Right lobe of liver (tissue), 6 donors: Measurements from ENCODE around the gene TAPBPL. TPM values are rescaled to one million over a fixed set of nuclear protein-coding genes. Genes with fewer than 3 reads are reported as not detected.
A peak's percentile ranks its signal among the peaks of the same experiment; 100 is the strongest.

Source experiments
- ATAC-seq, 4 donors: fragments of 200-7000 bp; cut with Tn5 transposase; one replicate each; pipeline ENCODE4 v1.9.1; 2020; ENCODE audit warnings: mild to moderate bottlenecking in 4 of 4, moderate library complexity in 4 of 4
- DNase-seq, 3 donors: peaks; one replicate each; pipeline ENCODE4 v3.0.0-alpha.2; 2020
- H3K27ac ChIP-seq, 3 donors: fragments of 200-600 bp; one replicate each; pipeline ENCODE4 v1.8.0; 2022
- H3K27me3 ChIP-seq, 2 donors: fragments of 200-600 bp; one replicate each; pipeline ENCODE4 v1.8.0; 2022
- H3K36me3 ChIP-seq, 4 donors: fragments of 200-600 bp; sonication (generic) in 1 of 4; one replicate each; pipeline versions ENCODE4 v1.5.1 to v1.8.0; 2017 to 2022; ENCODE audit warnings: control low read depth in 1 of 4
- H3K4me1 ChIP-seq, 4 donors: fragments of 200-600 bp; sonication (generic) in 1 of 4; one replicate each; pipeline versions ENCODE4 v1.5.1 to v1.8.0; 2017 to 2022; ENCODE audit warnings: control low read depth in 1 of 4
- H3K4me3 ChIP-seq, 3 donors: fragments of 200-600 bp; one replicate each; pipeline ENCODE4 v1.8.0; 2022
- H3K9me3 ChIP-seq, 4 donors: fragments of 200-600 bp; sonication (generic) in 1 of 4; one replicate each; pipeline versions ENCODE4 v1.5.1 to v1.8.0; 2017 to 2022; ENCODE audit warnings: control low read depth in 1 of 4
- POLR2A ChIP-seq: fragments of 450-650 bp; IDR thresholded peaks from one replicate; pipeline ENCODE4 v1.6.1; 2017; ENCODE audit warnings: antibody characterized with exemption, mild to moderate bottlenecking
- WGBS: methylation state at CpG from one replicate; pipeline ENCODE4 v1.1.6; 2018; ENCODE audit warnings: low coverage, low lambda C conversion rate; ENCODE audit not compliant: insufficient coverage; ENCODE audit errors: missing lambda C conversion rate; 5-methylcytosine and 5-hydroxymethylcytosine counted together
- intact Hi-C, 2 donors: fragments of 100-400 bp; cut with DNase I; formaldehyde crosslinking; loops; one replicate each; pipeline versions ENCODE4 v1.11.2 to v1.14.1; 2022
- total RNA-seq, 6 experiments: library from RNA; depleted of rRNA in 2 of 6; stranded (reverse); fragments of >200 nt in 2 of 6; fragmentation: NEBNext Ultra II Directional in 3 of 6; extraction: Animal tissue kit (Norgen Biotek cat#: 25700) in 3 of 6; gene quantifications; one replicate each; pipeline versions ENCODE4 v1.1.0 to v1.2.4, GENCODE V29; 2016 to 2023
- TF ChIP-seq, protein P1 (sequence below), 4 donors: fragments of 200-600 bp in 3 of 4; fragments of 450-650 bp in 1 of 4; IDR thresholded peaks; one replicate each; pipeline versions ENCODE4 v1.5.1 to v1.8.0; 2016 to 2022; ENCODE audit warnings: antibody characterized with exemption in 4 of 4, mild to moderate bottlenecking in 2 of 4
- donor health status: DM: no; HTN: yes; CAD: no.
- donor health status: DM: no; HTN: no; CAD: no.
- donor health status: DM: no; HTN: no; CAD: no.
- donor health status: DM: no; HTN: yes; CAD: no.
- donor health status: DM: no; HTN: yes; CAD: no.

TAPBPL gene
- total RNA-seq, 6 experiments from 2014 or later, result 13.8 to 29.3 (median 21.4) TPM

DNA sequence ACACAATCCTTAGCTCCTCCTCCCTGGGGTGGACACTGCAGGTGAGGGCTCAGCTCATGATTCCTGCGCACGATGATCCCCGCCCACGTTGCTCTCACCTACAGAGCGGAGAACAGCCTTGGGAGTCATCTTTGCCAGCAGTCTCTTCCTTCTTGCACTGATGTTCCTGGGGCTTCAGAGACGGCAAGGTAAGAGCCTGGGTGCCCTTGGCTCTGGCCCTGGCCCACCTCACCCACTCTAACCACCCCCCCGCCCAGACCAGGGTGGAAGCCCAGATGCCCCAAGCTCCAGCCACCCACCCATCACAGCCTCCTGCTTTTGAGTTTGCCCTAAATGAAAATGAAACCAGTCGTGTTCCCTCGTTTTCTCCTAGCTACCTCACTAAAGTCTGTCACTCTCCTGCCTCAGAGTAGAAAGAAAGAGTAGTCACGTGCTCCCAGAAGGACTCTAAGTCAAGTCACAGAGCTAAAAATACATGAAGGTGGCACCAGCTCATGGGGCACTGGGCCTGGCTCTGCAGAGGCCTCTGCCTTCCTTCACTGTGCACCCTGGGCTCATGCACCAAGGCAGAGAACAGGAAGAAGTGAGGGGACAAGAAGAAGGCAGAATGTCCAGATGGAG, 9.0 kb downstream of the TAPBPL start:
- peaks cover 0 to 90% (median 40%) of the 10 kb centered on the region in 4 donors for H3K36me3 ChIP-seq
- peak overlapping the region in 2 of 3 donors; percentile 19 to 43 for H3K27ac ChIP-seq

DNA sequence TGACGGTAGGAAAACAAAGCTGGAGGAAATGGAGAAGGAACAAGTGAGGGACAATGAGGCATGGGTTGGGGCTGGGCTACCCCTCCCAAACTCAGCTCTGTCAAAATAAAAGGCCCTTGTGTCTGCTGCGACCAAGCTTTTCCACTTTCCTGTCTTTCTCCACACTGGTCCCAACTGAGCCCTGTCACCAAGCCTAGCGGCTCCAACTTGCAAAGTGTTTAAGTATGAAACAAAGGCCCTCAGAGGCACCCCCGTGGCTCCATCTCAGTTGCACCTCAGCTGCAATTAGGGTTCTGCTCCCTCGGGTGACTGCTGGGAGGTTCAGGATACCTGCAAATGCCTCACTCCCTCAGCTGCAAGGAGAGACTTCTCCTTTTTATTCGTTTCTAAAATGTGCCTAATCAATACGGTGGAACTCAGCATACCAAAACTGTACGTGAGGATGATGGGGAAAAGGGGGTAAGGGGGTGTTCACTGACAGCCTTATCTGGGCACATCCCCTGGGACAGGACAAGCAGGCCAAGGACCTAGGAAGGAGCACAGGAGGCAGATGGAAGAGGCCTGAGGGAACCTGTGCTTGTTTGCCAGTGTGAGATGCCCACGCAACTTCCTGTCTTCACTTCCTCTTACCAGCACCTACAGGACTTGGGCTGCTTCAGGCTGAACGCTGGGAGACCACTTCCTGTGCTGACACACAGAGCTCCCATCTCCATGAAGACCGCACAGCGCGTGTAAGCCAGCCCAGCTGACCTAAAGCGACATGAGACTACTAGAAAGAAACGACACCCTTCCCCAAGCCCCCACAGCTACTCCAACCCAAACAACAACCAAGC, 9.8 kb downstream of the TAPBPL start:
- peak overlapping the region in 2 of 3 donors; percentile 19 to 43 for H3K27ac ChIP-seq
- ATAC-seq (peak; percentile 36 to 61 (median 58)), DNase-seq (peak in 2 of 3 donors; percentile 55 to 69)
- intact Hi-C loops, result loop anchor here in 1 of 2 donors (5.0 kb wide), 1 partner anchor 39 kb away; no protein-coding TSS in a partner anchor
- H3K4me1 ChIP-seq, result no peaks in the 10 kb centered on the region
- H3K4me3 ChIP-seq, result no peak overlapping the region
- peaks cover 0 to 92% (median 40%) of the 10 kb centered on the region in 4 donors for H3K36me3 ChIP-seq
- 61% methylated on average over 13 of the region's 15 CpGs for WGBS
- no peaks in the 10 kb centered on the region for H3K27me3 ChIP-seq
- H3K9me3 ChIP-seq, result no peaks in the 10 kb centered on the region
- no peak for TF ChIP-seq POLR2A
- TF ChIP-seq, protein P1, sequence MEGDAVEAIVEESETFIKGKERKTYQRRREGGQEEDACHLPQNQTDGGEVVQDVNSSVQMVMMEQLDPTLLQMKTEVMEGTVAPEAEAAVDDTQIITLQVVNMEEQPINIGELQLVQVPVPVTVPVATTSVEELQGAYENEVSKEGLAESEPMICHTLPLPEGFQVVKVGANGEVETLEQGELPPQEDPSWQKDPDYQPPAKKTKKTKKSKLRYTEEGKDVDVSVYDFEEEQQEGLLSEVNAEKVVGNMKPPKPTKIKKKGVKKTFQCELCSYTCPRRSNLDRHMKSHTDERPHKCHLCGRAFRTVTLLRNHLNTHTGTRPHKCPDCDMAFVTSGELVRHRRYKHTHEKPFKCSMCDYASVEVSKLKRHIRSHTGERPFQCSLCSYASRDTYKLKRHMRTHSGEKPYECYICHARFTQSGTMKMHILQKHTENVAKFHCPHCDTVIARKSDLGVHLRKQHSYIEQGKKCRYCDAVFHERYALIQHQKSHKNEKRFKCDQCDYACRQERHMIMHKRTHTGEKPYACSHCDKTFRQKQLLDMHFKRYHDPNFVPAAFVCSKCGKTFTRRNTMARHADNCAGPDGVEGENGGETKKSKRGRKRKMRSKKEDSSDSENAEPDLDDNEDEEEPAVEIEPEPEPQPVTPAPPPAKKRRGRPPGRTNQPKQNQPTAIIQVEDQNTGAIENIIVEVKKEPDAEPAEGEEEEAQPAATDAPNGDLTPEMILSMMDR (IDR thresholded peaks at IDR 0.05), result no peak

More for the DNA sequence above, 9.0 kb downstream of the TAPBPL start:
- Histone ChIP-seq H3K4me1 (no peaks in the 10 kb centered on the region), H3K4me3 (no peak overlapping the region), H3K9me3 (no peaks in the 10 kb centered on the region), H3K27me3 (no peaks in the 10 kb centered on the region)
- no peak for DNase-seq
- intact Hi-C loops, result loop anchor here in 1 of 2 donors (5.0 kb wide), 1 partner anchor 39 kb away; no protein-coding TSS in a partner anchor
- ATAC-seq, result peak in 1 of 4 donors; percentile 8
- 59% methylated on average over 6 of the region's 10 CpGs for WGBS
- no peak for TF ChIP-seq POLR2A
- TF ChIP-seq, protein P1 (IDR thresholded peaks at IDR 0.05), result no peak

DNA sequence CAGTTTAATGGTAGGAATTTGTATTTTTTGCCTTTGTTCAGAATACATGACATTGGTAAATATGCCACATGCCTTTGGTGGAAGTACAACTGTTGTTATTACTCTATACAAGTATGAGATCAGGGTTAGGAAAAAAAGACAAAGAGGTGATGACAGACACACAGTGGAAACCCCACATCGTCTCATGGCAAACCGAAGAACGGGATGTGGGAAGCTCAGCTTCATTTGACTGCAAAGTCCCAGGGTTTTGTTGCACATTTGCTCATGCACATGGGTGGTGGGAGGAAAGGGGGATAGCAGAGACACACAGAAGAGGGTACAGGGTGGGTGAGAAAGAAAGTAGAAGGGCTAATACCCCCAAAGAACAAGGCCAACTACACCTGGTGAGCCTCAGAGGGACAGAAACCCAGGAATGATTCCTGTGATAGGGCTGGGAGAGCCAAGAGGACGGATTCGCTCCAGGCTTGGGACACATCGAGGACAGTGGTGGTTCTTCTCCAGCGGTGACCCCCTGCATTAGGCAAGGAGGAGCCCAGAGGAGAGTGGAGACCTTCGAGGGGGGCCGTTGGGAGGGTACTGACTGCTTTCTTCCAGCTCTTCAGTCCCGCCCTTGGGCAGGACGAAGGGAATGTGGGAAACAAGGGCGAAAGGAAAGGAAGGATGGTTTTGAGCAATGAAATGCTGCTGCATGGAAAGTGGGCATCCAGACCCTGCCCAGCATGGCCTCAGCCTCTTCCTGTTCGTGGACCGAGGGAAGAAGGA, 10.6 kb downstream of the TAPBPL start:
- TF ChIP-seq POLR2A, result no peak
- TF ChIP-seq, protein P1 (IDR thresholded peaks at IDR 0.05), result no peak
- intact Hi-C loops, result loop anchor here in 1 of 2 donors (5.0 kb wide), 1 partner anchor 40 kb away; no protein-coding TSS in a partner anchor
- H3K9me3 ChIP-seq, result no peaks in the 10 kb centered on the region
- H3K36me3 ChIP-seq, result peaks cover 0 to 84% (median 40%) of the 10 kb centered on the region in 4 donors
- H3K4me1 ChIP-seq, result peaks cover 0 to 4% (median 2%) of the 10 kb centered on the region in 4 donors
- peak overlapping the region in 1 of 3 donors; percentile 43 for H3K27ac ChIP-seq
- 66% methylated on average over 8 of the region's 14 CpGs for WGBS
- DNase-seq (no peak), ATAC-seq (no peak)
- no peaks in the 10 kb centered on the region for H3K27me3 ChIP-seq
- no peak overlapping the region for H3K4me3 ChIP-seq

- TF ChIP-seq, protein P1 (IDR thresholded peaks at IDR 0.05), result no peak
- no peak for TF ChIP-seq POLR2A
- WGBS, result 55% methylated on average over 2 of the region's 7 CpGs
- intact Hi-C loops, result loop anchor here in 1 of 2 donors (5.0 kb wide), 1 partner anchor 41 kb away; no protein-coding TSS in a partner anchor
- Histone ChIP-seq H3K27ac (peak overlapping the region in 1 of 3 donors; percentile 27), H3K4me1 (peaks cover 0 to 12% (median 6%) of the 10 kb centered on the region in 4 donors), H3K27me3 (no peaks in the 10 kb centered on the region), H3K9me3 (no peaks in the 10 kb centered on the region), H3K36me3 (peaks cover 0 to 76% (median 40%) of the 10 kb centered on the region in 4 donors), H3K4me3 (no peak overlapping the region)
- DNase-seq, result no peak
- no peak for ATAC-seq
These were observed 11.4 kb downstream of the TAPBPL start for GRCh38 chr12:6463216-6463615.
